A673 (cell line): ENCODE data around the gene RNF13.

Experiments used
- EZH2 ChIP-seq: fragments of 200-600 bp; sonication (generic); IDR thresholded peaks from 2 replicates; pipeline ENCODE4 v1.6.1; 2017; ENCODE audit warnings: borderline replicate concordance, low read depth, mild to moderate bottlenecking, mixed read lengths, antibody characterized with exemption, low read length; ENCODE audit not compliant: poor library complexity, severe bottlenecking
- TF ChIP-seq, protein P1 (sequence below): fragments of 300-800, 200-600 bp; sonication (generic); conservative IDR thresholded peaks from 2 replicates; pipeline ENCODE4 v1.5.1; 2017; ENCODE audit warnings: low read depth, mild to moderate bottlenecking, antibody characterized with exemption, low read length, moderate library complexity, mixed read lengths

DNA sequence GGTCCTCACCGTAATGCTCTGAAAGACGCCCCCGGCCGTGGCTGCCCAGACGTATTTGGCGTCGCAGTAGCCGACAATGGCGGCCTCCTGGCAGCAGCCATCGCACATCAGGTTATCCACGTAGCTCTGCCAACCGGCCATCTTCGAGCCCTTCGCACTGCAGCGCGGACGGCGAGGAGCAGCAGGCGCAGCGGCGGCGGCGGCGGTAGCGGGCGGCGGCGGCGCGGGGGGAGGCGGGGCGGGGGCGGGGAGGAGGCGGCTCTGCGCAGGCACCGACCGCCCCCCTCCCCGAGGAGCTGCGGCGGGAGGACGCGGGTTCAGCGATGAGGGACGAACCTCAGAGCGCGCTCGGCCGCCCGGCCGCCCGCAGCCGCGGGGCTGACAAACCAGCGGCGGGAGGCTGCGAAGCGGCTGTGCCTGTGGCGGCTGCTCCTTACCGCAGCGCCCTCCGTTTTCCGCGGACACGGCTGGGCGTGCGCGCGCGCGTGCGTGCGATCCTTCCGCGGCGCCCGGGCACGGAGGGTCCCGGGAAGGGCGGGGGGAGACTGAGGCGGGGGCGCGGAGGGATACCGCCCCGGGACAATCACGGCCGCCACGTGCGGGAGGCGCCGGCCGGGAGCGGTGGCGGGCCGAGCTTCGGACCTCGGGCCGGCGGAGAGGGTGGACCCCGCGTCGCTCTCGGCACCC, 157.8 kb downstream of the RNF13 start, which contains the start of gene PFN2:
- no peak for TF ChIP-seq EZH2
- TF ChIP-seq, protein P1, sequence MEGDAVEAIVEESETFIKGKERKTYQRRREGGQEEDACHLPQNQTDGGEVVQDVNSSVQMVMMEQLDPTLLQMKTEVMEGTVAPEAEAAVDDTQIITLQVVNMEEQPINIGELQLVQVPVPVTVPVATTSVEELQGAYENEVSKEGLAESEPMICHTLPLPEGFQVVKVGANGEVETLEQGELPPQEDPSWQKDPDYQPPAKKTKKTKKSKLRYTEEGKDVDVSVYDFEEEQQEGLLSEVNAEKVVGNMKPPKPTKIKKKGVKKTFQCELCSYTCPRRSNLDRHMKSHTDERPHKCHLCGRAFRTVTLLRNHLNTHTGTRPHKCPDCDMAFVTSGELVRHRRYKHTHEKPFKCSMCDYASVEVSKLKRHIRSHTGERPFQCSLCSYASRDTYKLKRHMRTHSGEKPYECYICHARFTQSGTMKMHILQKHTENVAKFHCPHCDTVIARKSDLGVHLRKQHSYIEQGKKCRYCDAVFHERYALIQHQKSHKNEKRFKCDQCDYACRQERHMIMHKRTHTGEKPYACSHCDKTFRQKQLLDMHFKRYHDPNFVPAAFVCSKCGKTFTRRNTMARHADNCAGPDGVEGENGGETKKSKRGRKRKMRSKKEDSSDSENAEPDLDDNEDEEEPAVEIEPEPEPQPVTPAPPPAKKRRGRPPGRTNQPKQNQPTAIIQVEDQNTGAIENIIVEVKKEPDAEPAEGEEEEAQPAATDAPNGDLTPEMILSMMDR, result no peak
